Keratinocyte (primary cell): ENCODE results near the gene ZNF808. TPM values are rescaled to one million over a fixed set of nuclear protein-coding genes. Genes with fewer than 3 reads are reported as not detected.
"Not testable (repeated sequence)": the region's sequence is repeated elsewhere in the genome, so short reads cannot be mapped to it uniquely, and the experiment has no call there.

Experiments
- DNase-seq: peaks from one replicate; pipeline ENCODE4 v3.0.0-alpha.2; 2011; ENCODE audit warnings: low read depth, missing footprints, low spot score
- FAIRE-seq: peaks from 2 replicates; lab custom pipeline; 2011; peaks lifted over from hg19 to GRCh38; lab: Jason Lieb, UNC
- H2AFZ ChIP-seq: 2 replicates; pipeline ENCODE4 v1.6.0; 2012; ENCODE audit warnings: low read length, control low read depth, inconsistent platforms; ENCODE audit not compliant: control insufficient read depth
- H3K27ac ChIP-seq: 2 replicates; pipeline ENCODE4 v1.5.1; 2011; ENCODE audit warnings: low read length; ENCODE audit not compliant: control insufficient read depth, insufficient read depth
- H3K27me3 ChIP-seq: 3 replicates; pipeline ENCODE4 v1.6.0; 2011; ENCODE audit warnings: low read length; ENCODE audit not compliant: control insufficient read depth, insufficient read depth; ENCODE audit errors: extremely low read depth
- H3K36me3 ChIP-seq, 2 experiments: 2 replicates in 1 of 2; 3 replicates in 1 of 2; pipeline ENCODE4 v1.5.1; 2011; ENCODE audit warnings: low read length in 2 of 2, mild to moderate bottlenecking in 1 of 2; ENCODE audit not compliant: control insufficient read depth in 2 of 2, insufficient read depth in 2 of 2; ENCODE audit errors: extremely low read depth in 1 of 2
- H3K4me1 ChIP-seq: 3 replicates; pipeline ENCODE4 v1.5.1; 2011; ENCODE audit warnings: low read length; ENCODE audit not compliant: control insufficient read depth, insufficient read depth; ENCODE audit errors: extremely low read depth
- H3K4me2 ChIP-seq: 3 replicates; pipeline ENCODE4 v1.6.0; 2011; ENCODE audit warnings: low read depth, low read length; ENCODE audit not compliant: control insufficient read depth, insufficient read depth; ENCODE audit errors: extremely low read depth
- H3K4me3 ChIP-seq, 3 experiments: fragments of 200-600 bp in 1 of 3; sonication (generic) in 1 of 3; 2 replicates in 2 of 3; 3 replicates in 1 of 3; pipeline ENCODE4 v1.5.1; 2011 to 2016; ENCODE audit warnings: low read length in 3 of 3, mild to moderate bottlenecking in 3 of 3, control low read depth in 2 of 3, inconsistent platforms in 1 of 3, low read depth in 1 of 3, mixed read lengths in 1 of 3, mixed run types in 1 of 3, moderate library complexity in 1 of 3; ENCODE audit not compliant: control insufficient read depth in 2 of 3, insufficient read depth in 2 of 3; ENCODE audit errors: extremely low read depth in 1 of 3
- H3K79me2 ChIP-seq: 2 replicates; pipeline ENCODE4 v1.6.0; 2012; ENCODE audit warnings: low read length; ENCODE audit not compliant: control insufficient read depth, insufficient read depth
- H3K9ac ChIP-seq: 3 replicates; pipeline ENCODE4 v1.6.0; 2011; ENCODE audit warnings: low read length; ENCODE audit not compliant: control insufficient read depth, insufficient read depth; ENCODE audit errors: extremely low read depth
- H3K9me1 ChIP-seq: 3 replicates; pipeline ENCODE4 v1.6.0; 2011; ENCODE audit warnings: low read length; ENCODE audit not compliant: control insufficient read depth, insufficient read depth; ENCODE audit errors: extremely low read depth
- H3K9me3 ChIP-seq: 2 replicates; pipeline ENCODE4 v1.5.1; 2012; ENCODE audit warnings: low read depth, low read length; ENCODE audit not compliant: control insufficient read depth
- H4K20me1 ChIP-seq: 3 replicates; pipeline ENCODE4 v1.6.0; 2011; ENCODE audit warnings: low read length; ENCODE audit not compliant: control insufficient read depth, insufficient read depth; ENCODE audit errors: extremely low read depth
- CTCF ChIP-seq, 3 experiments: IDR thresholded peaks in 1 of 3; conservative IDR thresholded peaks in 1 of 3; optimal IDR thresholded peaks in 1 of 3; 2 replicates in 2 of 3; 3 replicates in 1 of 3; pipeline versions ENCODE3 to v1.5.1; 2011; ENCODE audit warnings: low read length in 3 of 3, mild to moderate bottlenecking in 3 of 3, moderate library complexity in 2 of 3, control low read depth in 1 of 3, inconsistent platforms in 1 of 3; ENCODE audit not compliant: insufficient read depth in 2 of 3; ENCODE audit errors: extremely low read depth in 1 of 3
- EZH2 ChIP-seq: IDR thresholded peaks from one replicate; pipeline ENCODE4 v1.6.1; 2012; ENCODE audit warnings: inconsistent platforms, mild to moderate bottlenecking, low read length, moderate library complexity
- dilution Hi-C: fragments of 300-500 bp; cut with MboI; formaldehyde crosslinking; loops from one replicate; pipeline ENCODE4 v1.7.0; 2020; ENCODE audit warnings: low sequenced_read_pairs; ENCODE audit not compliant: extremely low pct_ligation_motif_present
- polyA plus RNA-seq, 5 experiments: library from polyadenylated mRNA; depleted of rRNA in 3 of 5; stranded (reverse) in 3 of 5; stranded (forward) in 1 of 5; unstranded in 1 of 5; fragments of >200 nt; gene quantifications; 1 replicate in 1 of 5; 2 replicates in 3 of 5; 3 replicates in 1 of 5; pipeline versions ENCODE4 v1.2.1 to v1.2.3, GENCODE V29; 2011 to 2012; ENCODE audit warnings: missing spikeins in 2 of 5, low read depth in 1 of 5, low replicate concordance in 1 of 5

Gene ZNF808
- polyA plus RNA-seq, 1 donor (not counting 4 experiments of a cell fraction or from before 2014, with no cell fraction given) = 6.8 TPM

- no peaks in the 10 kb centered on the region for H3K4me1 ChIP-seq
- no peak overlapping the region for H3K27ac ChIP-seq
- TF ChIP-seq EZH2 (no peak), CTCF (optimal IDR thresholded peaks at IDR 0.05 in 1 of 3, IDR thresholded peaks at IDR 0.05 in 1 of 3, conservative IDR thresholded peaks at IDR 0.05 in 1 of 3; ENCODE audit: extremely low read depth in 1 of 3, insufficient read depth in 2 of 3, low read length in 3 of 3) (no peak)
- no peaks in the 10 kb centered on the region for H4K20me1 ChIP-seq
- no peak overlapping the region for H3K9ac ChIP-seq
- H3K9me3 ChIP-seq = no peaks in the 10 kb centered on the region
- peaks cover 7% of the 10 kb centered on the region in 2 experiments for H3K36me3 ChIP-seq
- no peaks in the 10 kb centered on the region for H3K27me3 ChIP-seq
- H3K9me1 ChIP-seq = no peaks in the 10 kb centered on the region
- no peak overlapping the region for H3K4me3 ChIP-seq
- no peak for FAIRE-seq
- dilution Hi-C loops = no loop called here
- peaks cover 7% of the 10 kb centered on the region for H3K79me2 ChIP-seq
- no peak overlapping the region for H2AFZ ChIP-seq
- no peak for DNase-seq
- H3K4me2 ChIP-seq = no peak overlapping the region
Observed at GRCh38 chr19:52541608-52542007, 14.1 kb downstream of the ZNF808 start.

GRCh38 chr19:52542541-52542940 is 15.1 kb downstream of the ZNF808 start:
- H2AFZ ChIP-seq, H3K4me2 ChIP-seq, H3K4me1 ChIP-seq, H4K20me1 ChIP-seq, FAIRE-seq, H3K9me3 ChIP-seq, H3K9ac ChIP-seq, H3K36me3 ChIP-seq, DNase-seq, H3K9me1 ChIP-seq, H3K27ac ChIP-seq, dilution Hi-C loops, H3K79me2 ChIP-seq, H3K4me3 ChIP-seq, H3K27me3 ChIP-seq: not testable (repeated sequence)

GRCh38 chr19:52542984-52543664 is 15.7 kb downstream of the ZNF808 start:
- H3K9me3 ChIP-seq = no peaks in the 10 kb centered on the region
- no peaks in the 10 kb centered on the region for H3K27me3 ChIP-seq

More at GRCh38 chr19:52542984-52543664, 15.7 kb downstream of the ZNF808 start:
- DNase-seq = no peak
- no peaks in the 10 kb centered on the region for H3K9me1 ChIP-seq
- no peak for FAIRE-seq
- TF ChIP-seq CTCF (optimal IDR thresholded peaks at IDR 0.05 in 1 of 3, IDR thresholded peaks at IDR 0.05 in 1 of 3, conservative IDR thresholded peaks at IDR 0.05 in 1 of 3; ENCODE audit: extremely low read depth in 1 of 3, insufficient read depth in 2 of 3, low read length in 3 of 3) (no peak), EZH2 (no peak)
- H4K20me1 ChIP-seq = no peaks in the 10 kb centered on the region
- H3K27ac ChIP-seq = no peak overlapping the region
- no peaks in the 10 kb centered on the region for H3K4me1 ChIP-seq
- dilution Hi-C loops = no loop called here
- H3K4me2 ChIP-seq = no peak overlapping the region
- peaks cover 6% of the 10 kb centered on the region for H3K79me2 ChIP-seq
- no peak overlapping the region for H2AFZ ChIP-seq
- H3K9ac ChIP-seq = no peak overlapping the region
- no peak overlapping the region for H3K4me3 ChIP-seq
- peaks cover 7% of the 10 kb centered on the region in 2 experiments for H3K36me3 ChIP-seq
